Skin of body (tissue), 2 donors: ENCODE measurements around the gene SLC39A1. TPM values are rescaled to one million over a fixed set of nuclear protein-coding genes. Genes with fewer than 3 reads are reported as not detected.

Source experiments
- DNase-seq: peaks from one replicate; lab custom pipeline; 2025; lab: John Stamatoyannopoulos, UW
- total RNA-seq: library from RNA; depleted of rRNA; stranded (reverse); fragments of >200 nt; gene quantifications from one replicate; pipeline ENCODE4 v1.2.3, GENCODE V29; 2014

The SLC39A1 gene
- total RNA-seq, 1 donor from 2014 or later = 38.8 TPM

DNA sequence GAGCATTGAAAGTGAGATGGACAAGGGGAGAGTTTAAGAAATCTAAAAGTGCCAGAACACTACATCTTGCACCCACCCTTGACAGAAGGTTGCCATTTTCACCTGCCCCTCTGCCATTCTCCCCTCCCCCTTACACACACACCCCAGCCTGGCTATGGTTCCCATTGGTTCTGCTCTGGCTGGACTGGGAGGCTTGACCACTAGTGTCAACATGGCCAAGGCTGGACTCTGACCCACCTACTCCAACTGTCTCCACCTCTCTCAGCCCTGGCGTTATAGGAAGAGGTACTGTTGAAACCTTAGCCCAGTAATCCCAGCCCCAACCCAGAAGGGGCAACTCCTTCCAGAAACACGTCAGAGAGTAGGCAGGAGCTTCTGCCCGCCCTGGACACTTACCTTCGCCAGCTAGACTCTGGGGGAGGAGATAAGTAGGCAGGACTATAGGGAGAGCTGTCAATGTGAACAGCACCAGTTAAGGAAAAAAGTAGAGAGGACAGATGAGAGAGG, 9.4 kb downstream of the SLC39A1 start:
- no peak for DNase-seq

DNA sequence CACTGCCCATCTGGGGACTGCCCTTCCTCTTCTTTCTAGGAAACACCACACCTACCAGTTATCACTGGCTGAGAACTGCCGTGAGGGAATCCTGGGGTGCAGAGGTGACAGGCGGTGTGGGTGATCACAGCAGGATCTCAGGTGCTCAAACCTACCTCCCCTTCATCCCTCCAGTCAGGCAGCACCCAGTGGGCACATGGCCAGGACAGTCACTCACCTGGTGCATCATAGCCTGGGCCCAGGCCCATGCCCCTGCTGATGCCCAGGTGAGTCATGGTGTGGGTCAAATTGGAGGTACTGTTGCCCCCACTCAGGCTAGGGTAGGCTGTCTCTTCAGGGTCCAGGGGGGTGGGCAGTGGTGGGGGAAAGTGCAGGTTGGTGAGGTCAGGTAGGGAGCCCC, 11.5 kb downstream of the SLC39A1 start:
- DNase-seq = no peak

DNA sequence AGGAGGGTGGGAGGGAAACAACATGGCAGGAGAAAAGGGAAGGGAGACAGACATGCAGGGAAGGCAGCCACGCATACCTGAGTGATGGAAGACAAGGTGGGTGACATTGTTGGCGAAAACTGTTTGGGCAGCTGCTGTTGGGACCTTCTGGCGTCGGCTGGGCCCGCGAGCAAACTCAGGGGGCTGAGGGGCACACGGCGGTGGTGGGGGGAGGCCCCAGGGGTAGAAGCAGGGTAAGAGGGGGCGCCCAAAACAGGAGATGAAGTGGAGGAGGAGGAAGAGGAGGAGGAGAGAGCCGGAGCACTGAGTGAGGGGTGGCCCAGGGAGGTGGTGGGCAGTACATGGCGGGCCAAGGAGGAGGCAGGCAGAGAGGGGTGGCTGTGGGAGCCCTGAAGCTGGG, 12.2 kb downstream of the SLC39A1 start:
- DNase-seq = no peak

DNA sequence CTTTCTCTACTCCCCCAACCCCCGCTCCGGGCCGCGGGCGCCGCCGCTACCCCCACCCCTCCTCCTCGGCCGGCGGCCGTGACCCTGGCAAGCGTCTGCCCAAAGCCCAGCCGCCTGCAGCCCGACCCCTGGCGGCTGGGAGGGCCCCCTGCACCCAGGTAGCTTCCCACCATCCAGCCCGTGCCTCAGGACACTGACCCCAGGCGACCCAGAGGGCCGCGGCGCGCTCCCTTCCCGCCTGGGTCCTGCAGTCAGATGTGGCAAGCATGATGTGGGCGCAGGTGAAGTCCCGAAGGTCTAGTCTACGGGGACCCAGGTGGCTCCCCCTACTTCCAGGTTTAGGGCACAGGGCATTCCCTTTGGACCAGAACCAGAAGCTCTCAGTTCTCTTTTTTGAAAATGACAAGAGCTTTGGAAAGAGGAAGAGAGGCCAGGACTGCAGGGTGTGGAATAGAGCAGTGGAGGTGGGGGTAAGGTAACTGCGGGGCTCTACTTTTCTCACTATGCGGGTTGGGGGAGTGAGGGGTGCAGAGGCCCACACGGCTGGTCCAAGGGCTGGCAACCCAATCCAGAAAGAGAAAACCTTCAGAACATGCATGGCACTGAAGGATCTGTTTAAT, 16.6 kb downstream of the SLC39A1 start, which contains the start of gene DENND4B:
TSS of gene DENND4B (minus strand) at position 97 of the 620 bp plus-strand sequence. CDS start 2,344 bp downstream, outside the sequence.
- peak; percentile 58 for DNase-seq

DNA sequence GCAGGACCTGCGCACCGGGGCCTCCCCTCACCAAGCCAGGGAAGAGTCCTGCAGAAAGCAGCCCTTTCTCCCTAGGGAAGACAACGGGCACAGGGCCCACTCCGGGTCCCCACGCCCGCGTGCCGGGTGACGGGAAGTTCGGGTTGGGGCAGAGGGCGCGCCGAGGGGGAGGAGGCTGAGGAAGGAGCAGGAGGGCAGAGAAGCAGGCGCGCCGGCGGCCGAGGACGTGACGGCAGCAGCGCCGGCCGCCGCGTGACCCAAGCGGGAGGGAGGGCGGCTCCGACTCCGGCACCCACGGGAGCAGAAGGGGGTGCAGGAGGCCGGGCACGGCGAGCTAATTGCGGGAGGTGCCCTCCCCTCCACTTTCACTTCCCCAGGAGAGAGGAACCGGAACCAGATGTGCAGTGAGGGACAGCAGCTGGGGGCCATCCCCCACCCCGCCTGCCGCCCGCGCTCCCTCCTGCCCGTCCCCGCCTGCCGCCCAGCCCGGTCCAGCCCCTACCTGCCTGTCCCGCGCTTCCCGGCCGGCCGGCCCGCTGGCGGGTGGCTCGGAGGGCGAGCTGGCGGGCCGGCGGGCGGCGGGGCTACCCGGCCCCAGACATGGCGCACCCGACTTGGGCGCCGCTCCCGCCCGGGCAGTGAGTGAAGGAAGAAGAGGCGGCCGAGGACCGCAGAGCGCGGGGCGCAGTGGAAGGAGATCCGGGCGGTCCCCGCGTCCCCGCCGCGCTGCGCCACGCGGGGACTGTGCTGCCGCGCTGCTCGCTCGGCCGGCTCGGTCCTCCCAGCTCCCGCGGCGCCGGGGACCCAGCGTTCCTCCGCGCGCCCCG, 17.3 kb downstream of the SLC39A1 start:
- no peak for DNase-seq

DNA sequence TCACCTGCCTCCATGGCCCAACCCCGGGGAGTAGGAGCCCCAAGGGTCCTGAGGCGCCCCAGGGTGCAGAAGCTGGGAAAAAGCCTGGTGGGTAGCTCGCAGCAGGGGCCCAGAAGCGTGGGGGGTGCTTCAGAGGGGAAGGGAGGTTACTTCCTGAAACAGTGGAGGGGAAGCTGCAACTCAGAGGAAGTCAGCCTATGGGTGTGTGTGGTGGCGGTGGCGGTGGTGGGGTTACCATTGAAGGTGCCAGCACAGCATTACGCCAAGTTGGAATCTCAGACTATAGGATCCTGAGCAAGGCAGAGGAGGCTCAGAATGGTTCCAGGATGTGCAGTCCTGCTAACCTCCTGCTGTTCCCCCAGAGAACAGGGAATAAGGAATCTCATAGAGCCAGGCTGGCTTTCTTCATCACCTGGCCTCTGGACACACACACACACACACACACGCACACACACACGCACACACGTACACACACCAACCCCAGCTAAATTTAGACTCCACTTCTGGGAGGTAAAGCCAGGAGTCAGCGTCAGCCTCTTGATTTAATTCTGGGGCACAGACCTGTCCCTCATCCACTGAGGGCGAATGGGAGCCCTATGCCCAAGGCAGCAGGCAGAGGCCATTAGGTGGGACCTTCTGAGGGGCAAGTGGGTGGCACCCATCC, 18.1 kb downstream of the SLC39A1 start:
- no peak for DNase-seq

DNA sequence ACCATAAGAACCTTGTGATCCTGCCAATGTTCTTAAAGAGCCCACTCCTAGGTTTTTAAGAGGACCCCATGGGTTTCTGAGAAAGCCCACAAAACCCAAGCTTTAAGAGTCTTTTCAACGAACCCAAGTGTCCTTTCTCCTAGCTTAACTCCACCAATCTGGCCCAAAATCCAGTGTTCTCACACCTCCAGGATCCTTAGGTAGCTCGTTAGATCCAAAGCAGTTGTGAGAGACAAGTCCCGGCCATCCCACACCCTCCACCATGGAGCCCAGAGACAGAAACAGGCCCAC, 18.6 kb downstream of the SLC39A1 start:
- no peak for DNase-seq

DNA sequence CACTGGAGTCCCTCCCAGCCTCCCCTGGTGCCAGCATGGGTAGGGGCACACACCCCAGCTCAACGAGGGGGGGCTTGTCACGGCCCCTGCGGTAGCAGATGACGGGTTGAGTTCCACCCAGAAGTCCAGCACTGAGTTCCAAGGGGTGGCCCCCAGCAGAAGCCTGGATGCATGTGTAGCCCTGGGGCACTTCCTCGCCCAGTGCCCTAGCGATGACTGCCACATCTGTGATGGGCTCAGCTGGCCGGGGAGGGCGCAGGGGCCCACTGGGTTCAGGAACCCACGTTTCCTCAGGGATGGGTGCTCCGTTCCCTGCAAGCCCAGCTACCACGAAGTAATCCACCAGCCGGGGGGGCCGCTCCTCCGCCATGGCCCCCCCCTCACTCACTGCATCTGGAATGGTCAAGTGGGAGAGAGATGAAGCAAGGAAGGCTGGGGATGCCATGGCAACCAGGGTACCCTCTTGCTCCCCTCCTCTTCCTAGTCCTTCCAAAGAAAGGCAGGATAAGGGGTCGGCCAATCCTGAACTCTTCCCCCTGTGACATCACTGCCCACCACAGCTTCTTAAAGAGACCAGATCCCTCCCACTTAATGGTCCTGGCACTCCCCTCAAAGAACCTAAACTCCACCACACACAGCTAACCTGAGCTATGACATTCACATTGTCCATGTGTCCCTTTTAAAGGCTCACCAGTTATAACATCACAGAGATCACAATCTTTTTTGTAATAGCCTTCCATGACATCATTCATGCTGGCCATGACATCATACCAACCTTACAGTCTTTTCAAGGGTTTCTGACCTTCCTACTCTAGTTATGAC, 19.1 kb downstream of the SLC39A1 start:
- no peak for DNase-seq

DNA sequence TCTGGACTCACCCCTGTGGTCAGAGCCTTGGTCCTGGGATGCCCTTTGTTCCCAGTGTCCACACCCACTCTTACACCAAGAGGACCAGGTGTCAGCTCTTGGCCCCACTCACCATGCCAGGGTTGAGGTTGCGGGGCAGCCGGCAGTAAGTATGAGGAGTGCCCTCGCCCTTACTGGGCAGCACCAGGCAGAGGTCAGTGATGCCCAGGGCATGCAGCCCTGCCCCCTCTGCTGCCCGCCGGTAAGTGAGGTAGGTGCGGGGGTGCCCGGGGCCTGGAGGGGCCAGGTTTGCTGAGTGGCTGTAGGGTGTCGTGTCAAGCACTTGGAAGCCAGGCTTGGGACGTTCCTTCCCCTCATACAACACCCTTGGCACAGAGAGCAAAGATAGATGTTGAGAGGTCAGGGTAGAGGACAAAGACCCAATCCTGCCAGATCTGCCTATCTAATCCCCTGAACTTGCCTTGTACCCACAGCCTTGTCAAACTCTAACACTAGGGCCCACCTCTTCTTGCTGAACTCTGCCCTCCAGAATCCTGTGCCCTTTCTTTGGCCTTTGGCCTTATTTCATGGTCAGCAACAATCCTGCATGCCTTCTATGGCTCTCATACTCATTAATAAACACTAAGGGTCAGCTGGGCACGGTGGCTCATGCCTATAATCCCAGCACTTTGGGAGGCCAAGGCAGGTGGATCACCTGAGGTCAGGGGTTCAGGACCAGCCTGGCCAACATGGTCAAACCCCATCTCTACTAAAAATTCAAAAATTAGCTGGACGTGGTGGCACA, 20.4 kb downstream of the SLC39A1 start:
- DNase-seq = no peak

DNA sequence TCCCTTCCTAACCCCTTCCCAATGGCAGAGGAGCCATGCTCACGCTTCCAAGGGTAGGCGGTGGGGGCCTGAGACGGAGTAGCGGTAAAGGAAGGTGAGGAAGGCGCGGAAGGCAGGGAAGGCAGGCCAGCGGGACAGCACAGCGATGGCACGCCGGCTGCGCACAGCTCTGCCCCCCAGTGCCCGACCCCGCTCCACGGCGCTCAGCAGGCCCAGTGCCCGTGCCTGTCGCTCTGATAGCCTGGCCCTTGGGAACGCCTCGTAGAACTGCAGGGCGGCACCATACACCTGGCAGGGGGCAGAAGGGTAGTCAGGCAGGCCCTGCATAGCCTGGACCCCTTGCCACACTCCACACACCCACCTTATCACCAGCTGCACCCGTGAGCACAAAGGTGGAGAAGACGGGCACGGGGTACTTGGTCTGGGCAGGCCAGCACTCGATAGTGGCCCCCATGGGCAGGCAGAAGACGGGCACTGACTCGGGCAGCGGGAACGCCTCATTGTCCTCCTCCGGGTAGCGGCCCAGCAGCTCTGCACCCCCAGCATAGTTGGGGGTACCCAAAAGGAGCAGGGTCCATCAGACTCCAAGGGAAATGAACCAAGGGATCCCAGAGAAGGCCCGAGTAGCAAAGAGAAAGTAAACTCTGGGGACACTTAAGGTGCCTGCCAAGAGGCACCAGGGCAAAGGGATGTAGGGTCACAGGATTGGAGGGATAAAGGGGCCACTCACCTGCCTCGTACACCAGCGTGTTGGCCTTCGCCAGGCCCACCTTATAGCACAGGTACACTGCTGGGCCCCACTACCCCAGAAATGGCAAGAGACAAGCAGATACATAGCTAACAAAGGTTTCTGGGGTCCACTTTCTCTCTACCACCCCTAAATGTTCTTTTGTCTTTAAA, 21.3 kb downstream of the SLC39A1 start:
- DNase-seq = no peak

DNA sequence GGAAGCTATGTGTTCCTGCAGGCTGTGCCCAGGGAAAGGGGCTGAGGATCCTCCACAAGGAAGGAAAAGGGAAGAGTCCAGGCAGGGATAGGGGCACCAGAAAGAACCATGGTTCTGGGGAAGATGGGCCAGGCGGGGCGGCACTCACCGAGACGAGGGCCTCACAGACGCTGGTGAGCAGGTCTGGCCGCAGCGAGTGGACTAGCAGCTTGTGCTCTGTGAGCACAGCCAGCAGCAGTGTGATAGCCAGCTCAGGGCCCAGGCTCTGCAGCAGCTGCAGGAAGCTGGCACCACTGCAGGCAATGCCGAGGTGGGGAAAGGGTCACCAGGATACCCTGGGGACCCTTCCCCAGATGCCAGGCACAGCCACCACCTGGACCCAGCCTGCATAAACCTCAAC, 22.6 kb downstream of the SLC39A1 start:
- DNase-seq = no peak

DNA sequence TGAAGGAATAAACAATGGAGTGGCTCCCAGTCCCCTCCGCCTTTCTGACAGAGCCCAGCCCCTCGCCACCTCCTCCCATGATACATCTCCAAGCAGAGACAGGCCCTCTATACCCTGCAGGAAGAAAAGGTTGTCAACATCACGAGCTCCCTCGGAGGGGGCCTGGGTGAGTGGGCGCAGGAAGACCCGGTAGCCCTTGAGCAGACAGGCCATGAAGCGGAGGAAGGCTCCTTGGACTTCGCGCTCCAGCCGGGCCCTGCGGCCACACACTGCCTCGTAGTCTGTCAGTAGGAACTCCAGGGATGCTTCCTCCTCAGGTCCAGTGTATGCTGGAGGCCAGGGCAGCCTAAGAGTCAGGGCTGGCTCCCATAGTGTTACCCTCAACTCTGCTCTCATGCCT, 23.9 kb downstream of the SLC39A1 start:
- no peak for DNase-seq

DNA sequence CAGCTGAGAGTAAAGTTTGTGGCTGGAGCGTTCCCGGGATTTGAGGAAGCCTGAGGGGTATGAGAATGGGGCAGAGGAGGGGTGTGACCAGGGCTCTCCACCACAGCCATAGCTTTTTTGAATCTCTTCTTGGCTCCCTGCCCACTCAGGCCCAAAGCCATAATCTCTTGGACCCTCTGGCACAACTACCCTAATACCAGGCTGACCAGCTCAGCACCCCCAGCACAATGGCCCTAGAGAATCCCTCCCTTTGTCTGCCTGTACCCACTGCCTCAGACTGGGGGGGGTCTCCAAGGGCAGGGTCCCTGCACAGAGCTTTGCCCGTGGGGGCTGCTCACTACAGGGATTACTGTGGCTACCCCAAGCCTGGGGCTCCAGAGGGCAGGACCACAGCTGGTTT, 24.3 kb downstream of the SLC39A1 start:
- no peak for DNase-seq

DNA sequence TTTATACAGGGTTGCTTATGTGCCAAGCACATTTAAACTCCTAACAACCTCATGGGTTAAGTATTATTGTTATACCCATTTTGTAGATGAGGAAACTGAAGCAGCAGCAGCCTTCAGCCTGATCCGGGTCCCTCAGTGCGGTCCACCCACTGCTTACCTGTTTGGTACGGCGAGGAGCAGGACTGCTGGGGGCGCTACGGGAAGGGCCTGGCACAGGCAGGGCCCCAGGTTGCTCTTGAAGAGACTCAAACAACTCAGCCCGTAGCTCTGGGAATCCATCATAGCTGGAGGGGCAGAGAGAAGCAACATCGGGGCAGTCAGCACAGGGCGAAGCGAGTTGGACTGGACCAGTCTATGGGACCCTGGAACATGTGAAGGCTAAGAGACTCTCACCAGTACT, 26.0 kb downstream of the SLC39A1 start:
- DNase-seq = no peak

DNA sequence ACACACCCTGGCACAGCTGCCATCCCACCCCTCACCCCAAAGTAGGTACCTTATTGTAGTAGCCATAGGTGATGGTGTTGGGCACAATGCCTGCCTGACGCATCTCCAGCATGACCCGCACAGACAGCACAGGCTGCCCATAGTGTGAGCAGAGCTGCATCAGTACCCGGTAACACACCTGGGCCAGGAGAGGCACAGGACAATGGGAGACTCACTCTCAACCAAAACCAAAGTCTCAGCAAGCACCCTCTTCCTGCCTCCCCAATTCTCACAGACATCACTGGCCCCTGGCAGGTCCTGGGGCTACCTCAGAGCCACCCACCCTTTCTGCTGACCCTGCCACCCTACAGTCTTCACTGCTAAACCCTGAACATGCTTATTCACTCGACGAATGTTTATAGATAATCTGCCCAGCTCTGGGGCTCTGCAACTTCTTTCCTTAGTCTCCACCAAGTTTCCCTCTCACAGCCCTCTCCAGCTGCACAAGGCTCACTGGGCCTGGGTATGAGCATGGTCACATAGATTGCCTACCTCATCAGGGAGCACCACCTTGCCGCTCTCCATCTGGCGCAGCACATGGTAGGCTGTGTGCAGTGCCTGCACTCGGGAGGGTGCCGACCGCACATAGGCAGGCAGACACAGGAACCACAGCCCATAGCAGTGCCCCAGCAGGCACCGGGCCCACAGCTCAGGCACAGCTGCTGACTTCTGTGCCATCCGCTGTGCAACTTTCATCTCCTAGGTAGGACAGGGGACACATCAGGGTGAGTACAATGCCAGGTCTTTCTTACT, 27.1 kb downstream of the SLC39A1 start:
- no peak for DNase-seq

DNA sequence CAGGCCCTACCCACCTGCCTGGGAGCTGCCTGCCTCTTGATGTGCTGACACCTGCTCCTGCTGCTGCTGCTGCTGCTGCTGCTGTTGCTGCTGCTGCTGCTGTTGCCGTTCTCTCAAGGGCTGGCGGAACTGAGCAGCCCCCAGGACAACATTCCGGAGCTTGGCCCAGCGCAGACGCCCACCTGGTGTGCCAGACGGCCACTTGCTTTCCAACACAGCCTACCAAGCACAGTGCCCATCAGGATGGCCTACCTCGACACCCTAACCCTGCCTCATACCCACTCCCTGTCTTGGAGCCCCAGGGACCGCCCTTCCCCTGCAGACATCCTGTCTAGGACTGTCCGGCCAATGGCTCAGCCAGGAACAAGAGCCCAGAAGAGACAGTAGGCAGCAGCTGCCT, 28.6 kb downstream of the SLC39A1 start:
- no peak for DNase-seq

DNA sequence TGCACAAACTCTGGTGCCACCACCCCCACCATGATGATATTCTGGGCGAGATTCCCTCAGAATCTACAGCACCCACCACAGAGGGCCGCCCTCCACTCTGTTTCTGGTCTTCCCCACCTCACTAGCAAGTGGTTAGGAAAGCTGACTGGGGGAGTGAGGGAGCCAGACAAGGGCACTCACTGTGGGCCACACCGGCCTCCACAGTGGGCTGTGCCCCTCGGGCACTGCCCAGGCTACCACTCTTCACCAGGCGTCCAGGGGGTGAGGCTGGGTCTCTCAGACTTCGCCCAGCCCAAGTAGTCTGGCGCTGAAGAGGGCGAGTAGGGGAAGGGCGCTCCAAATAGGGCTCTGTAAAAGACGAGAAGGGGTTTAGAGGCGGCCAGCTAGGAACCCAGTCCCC, 29.4 kb downstream of the SLC39A1 start:
- DNase-seq = no peak

DNA sequence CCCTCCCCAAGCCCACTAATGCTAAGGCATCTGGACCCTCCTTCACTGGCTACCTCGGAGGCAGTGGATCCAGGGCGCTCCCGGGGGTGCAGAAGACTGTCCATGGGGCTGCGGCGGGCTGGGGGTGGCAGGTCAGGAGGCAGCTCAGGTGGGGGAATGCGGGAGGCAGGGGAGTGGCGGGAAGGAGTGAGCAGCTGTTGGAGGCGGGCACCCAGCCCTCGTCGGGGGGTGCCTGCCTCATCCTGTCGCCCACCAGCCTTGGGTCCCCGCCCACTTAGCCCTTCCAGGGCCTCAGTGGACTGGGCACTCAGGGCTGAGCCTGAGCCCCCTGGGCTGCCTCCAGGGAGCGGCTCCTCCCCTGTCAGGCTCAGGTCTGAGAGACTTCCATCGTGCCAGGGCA, 29.9 kb downstream of the SLC39A1 start:
- no peak for DNase-seq
